Smooth muscle cell (in vitro differentiated cells): ENCODE data around the gene JHY. TPM values are rescaled to one million over a fixed set of nuclear protein-coding genes. Genes with fewer than 3 reads are reported as not detected.
"Not testable (repeated sequence)": the region's sequence is repeated elsewhere in the genome, so short reads cannot be mapped to it uniquely, and the experiment has no call there.

Experiments used
- DNase-seq: peaks from one replicate; lab custom pipeline; 2025; ENCODE audit not compliant: unreplicated experiment; lab: John Stamatoyannopoulos, UW
- H2AFZ ChIP-seq: fragments of 200-600 bp; sonication (generic); 2 replicates; pipeline ENCODE4 v1.6.0; 2016; ENCODE audit warnings: antibody characterized with exemption, low read depth, mild to moderate bottlenecking
- H3F3A ChIP-seq: fragments of 200-600 bp; sonication (generic); 2 replicates; pipeline ENCODE4 v1.6.0; 2017; ENCODE audit warnings: antibody characterized with exemption, low read depth
- H3K27ac ChIP-seq: fragments of 200-600 bp; sonication (generic); 2 replicates; pipeline ENCODE4 v1.5.1; 2016; ENCODE audit warnings: low read depth, mild to moderate bottlenecking
- H3K27me3 ChIP-seq: fragments of 200-600 bp; sonication (generic); 2 replicates; pipeline ENCODE4 v1.6.1; 2016; ENCODE audit warnings: low read depth, mild to moderate bottlenecking
- H3K36me3 ChIP-seq: fragments of 200-600 bp; sonication (generic); 2 replicates; pipeline ENCODE4 v1.5.1; 2016; ENCODE audit warnings: low read depth
- H3K4me1 ChIP-seq: fragments of 200-600 bp; sonication (generic); 2 replicates; pipeline ENCODE4 v1.5.1; 2016; ENCODE audit warnings: low read depth
- H3K4me2 ChIP-seq: fragments of 200-600 bp; sonication (generic); 2 replicates; pipeline ENCODE4 v1.6.0; 2016; ENCODE audit warnings: mild to moderate bottlenecking
- H3K4me3 ChIP-seq: fragments of 200-600 bp; sonication (generic); 2 replicates; pipeline ENCODE4 v1.5.1; 2016; ENCODE audit warnings: mild to moderate bottlenecking
- H3K79me2 ChIP-seq: fragments of 200-600 bp; sonication (generic); 2 replicates; pipeline ENCODE4 v1.6.0; 2016; ENCODE audit warnings: low read depth, mild to moderate bottlenecking
- H3K9ac ChIP-seq: fragments of 200-600 bp; sonication (generic); 2 replicates; pipeline ENCODE4 v1.6.0; 2016; ENCODE audit warnings: low read depth
- H3K9me3 ChIP-seq: fragments of 200-600 bp; sonication (generic); replicated peaks from 2 replicates; pipeline ENCODE4 v1.5.1; 2016; ENCODE audit warnings: low read depth
- H4K20me1 ChIP-seq: fragments of 200-600 bp; sonication (generic); 2 replicates; pipeline ENCODE4 v1.6.0; 2016; ENCODE audit warnings: low read depth
- CTCF ChIP-seq: fragments of 200-600 bp; sonication (generic); IDR thresholded peaks from 2 replicates; pipeline ENCODE4 v1.5.1; 2017; ENCODE audit warnings: borderline replicate concordance, mild to moderate bottlenecking, antibody characterized with exemption; ENCODE audit not compliant: insufficient read depth, poor library complexity, severe bottlenecking
- WGBS: methylation state at CpG from one replicate; pipeline ENCODE4 v1.1.7; 2016; ENCODE audit warnings: low lambda C conversion rate; 5-methylcytosine and 5-hydroxymethylcytosine counted together
- polyA plus RNA-seq: library from polyadenylated mRNA; unstranded; fragments of >200 nt; fragmentation: Nextera tagmentation; extraction: Ambion mirVana; gene quantifications from 2 replicates; pipeline ENCODE4 v1.2.1, GENCODE V29; 2016
- total RNA-seq: library from RNA; depleted of rRNA; stranded (reverse); fragments of >200 nt; gene quantifications from 2 replicates; pipeline ENCODE4 v1.2.3, GENCODE V29; 2014

Gene JHY
- total and polyA plus RNA-seq, 2 experiments from 2014 or later: 3.7 to 4.6 TPM

DNA sequence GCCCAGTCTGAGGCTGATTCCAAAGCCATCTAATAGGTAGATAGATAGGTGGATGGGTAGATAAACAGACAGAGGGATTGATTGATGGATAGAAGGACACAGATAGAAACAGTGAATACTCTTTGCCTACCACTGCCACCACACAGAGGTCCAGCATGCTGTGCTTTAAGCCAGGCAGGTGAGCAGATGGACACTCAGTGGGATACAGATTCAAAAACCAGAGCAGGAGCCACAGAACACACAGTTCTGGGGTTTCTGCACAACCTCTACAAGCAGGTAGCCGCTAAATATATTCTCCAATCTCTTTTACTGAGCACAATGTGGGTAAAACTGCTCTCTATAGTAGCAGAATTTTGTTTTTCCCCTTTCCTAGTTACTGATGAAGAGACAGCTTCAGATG is 20.5 kb upstream of the JHY start:
- H3K36me3 ChIP-seq: no peaks in the 10 kb centered on the region
- TF ChIP-seq CTCF: no peak
- H3K79me2 ChIP-seq: no peaks in the 10 kb centered on the region
- no peaks in the 10 kb centered on the region for H3K9me3 ChIP-seq
- no peaks in the 10 kb centered on the region for H3K4me1 ChIP-seq
- H3K27me3 ChIP-seq: peaks cover 4% of the 10 kb centered on the region
- no peak overlapping the region for H3K4me3 ChIP-seq
- no peak overlapping the region for H3K9ac ChIP-seq
- no peak overlapping the region for H2AFZ ChIP-seq
- no peak overlapping the region for H3K4me2 ChIP-seq
- no peaks in the 10 kb centered on the region for H4K20me1 ChIP-seq
- no peak for DNase-seq
- no peak overlapping the region for H3K27ac ChIP-seq
- H3F3A ChIP-seq: no peaks in the 10 kb centered on the region
- 90% methylated on average over 1 of the region's 1 CpG for WGBS

- DNase-seq, H3K27me3 ChIP-seq, H3K4me3 ChIP-seq, H3K27ac ChIP-seq, H3F3A ChIP-seq, H2AFZ ChIP-seq, H3K4me1 ChIP-seq, H3K9me3 ChIP-seq, H3K79me2 ChIP-seq, H4K20me1 ChIP-seq, H3K36me3 ChIP-seq, H3K9ac ChIP-seq, H3K4me2 ChIP-seq: not testable (repeated sequence)
- 54% methylated on average over 1 of the region's 1 CpG for WGBS
Measured at GRCh38 chr11:122863154-122863553, 19.4 kb upstream of the JHY start.

DNA sequence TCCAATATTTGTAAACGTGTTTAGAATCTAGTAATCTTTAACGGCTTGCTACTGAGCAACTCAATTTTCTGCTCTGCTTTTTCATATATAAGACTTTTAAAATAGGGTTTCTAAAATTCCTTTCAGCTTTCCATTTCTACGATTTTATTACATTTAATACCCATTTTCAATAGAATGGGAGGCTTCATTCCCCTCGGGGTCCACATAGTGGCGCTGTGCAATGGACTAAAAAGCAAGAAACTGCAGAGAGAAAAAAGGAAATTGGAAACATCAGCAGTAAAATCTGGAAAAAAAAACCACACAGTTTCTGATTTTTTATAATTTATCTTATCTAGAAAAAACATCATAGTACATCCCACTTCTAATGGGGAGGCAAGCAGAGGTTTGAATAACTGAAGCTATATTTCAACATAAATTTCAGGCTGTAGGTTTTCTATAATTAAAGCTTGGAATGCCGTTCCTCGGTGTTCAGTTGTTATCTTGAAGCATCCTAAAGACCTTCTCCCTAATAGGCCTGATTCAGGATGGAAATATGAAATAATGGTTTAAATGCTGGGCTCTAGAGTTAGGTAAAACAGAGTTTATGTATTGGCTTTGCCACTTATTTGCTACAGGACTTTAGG is 18.7 kb upstream of the JHY start:
- Histone ChIP-seq H3K4me3 (no peak overlapping the region), H3K9ac (no peak overlapping the region), H3K9me3 (no peaks in the 10 kb centered on the region), H3K36me3 (no peaks in the 10 kb centered on the region), H3K4me2 (no peak overlapping the region), H3K79me2 (no peaks in the 10 kb centered on the region), H3F3A (no peaks in the 10 kb centered on the region), H3K4me1 (no peaks in the 10 kb centered on the region), H4K20me1 (no peaks in the 10 kb centered on the region), H3K27me3 (peaks cover 4% of the 10 kb centered on the region), H2AFZ (no peak overlapping the region), H3K27ac (no peak overlapping the region)
- WGBS: 34% methylated on average over 7 of the region's 7 CpGs
- no peak for DNase-seq
- peak; percentile 93 for TF ChIP-seq CTCF

DNA sequence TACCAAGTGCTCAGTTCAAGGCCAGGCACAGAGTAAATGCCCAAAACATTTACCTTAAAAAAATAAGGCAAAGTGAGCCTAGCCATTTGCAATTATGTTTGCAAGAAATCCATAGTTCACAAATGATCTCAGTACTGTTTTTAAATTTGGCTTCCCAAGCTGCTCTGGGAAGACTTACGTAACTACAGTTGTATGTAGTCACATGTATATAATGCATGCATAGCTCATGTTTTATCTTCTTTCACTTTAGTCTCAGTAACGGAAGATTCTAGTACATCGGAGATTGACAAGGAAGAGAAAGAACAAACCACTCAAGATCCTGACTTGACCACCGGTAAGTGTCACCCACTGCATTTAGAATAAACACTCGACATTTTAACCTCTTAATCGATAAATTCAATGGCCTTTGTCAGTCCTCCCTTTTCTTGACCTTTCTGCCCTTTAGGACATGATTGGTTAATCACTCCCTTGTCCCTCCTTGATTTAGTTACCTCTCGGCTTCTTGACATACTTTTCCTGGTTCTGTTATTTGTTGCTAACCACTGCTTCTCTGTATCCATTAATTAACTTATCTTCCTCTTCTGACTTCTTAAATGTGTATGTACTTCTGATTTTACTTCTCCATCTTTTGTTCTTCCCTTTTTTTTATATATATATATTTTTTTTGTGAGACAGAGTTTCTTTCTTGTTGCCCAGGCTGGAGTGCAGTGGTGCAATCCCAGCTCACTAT is 18.0 kb upstream of the JHY start:
- Histone ChIP-seq H3K4me1 (no peaks in the 10 kb centered on the region), H3K4me2 (no peak overlapping the region), H3K27ac (no peak overlapping the region), H3K9me3 (no peaks in the 10 kb centered on the region), H3K36me3 (no peaks in the 10 kb centered on the region), H3F3A (no peaks in the 10 kb centered on the region), H4K20me1 (no peaks in the 10 kb centered on the region), H3K79me2 (no peaks in the 10 kb centered on the region), H3K27me3 (peaks cover 4% of the 10 kb centered on the region), H2AFZ (peak overlapping the region; percentile 19), H3K4me3 (no peak overlapping the region), H3K9ac (no peak overlapping the region)
- TF ChIP-seq CTCF: no peak
- 87% methylated on average over 7 of the region's 7 CpGs for WGBS
- DNase-seq: no peak
